ENCODE data around the gene CEP41. TPM values are rescaled to one million over a fixed set of nuclear protein-coding genes. Genes with fewer than 3 reads are reported as not detected.

The CEP41 gene
- polyA plus RNA-seq, 3 donors = 2.9 to 8.5 (median 7.2) TPM

GRCh38 chr7:130383187-130383980, 57.4 kb downstream of the CEP41 start:
- peak overlapping the region in 2 of 7 donors; percentile 15 to 61 for H3K27ac Mint-ChIP-seq
- peaks cover 0 to 6% (median 1%) of the 10 kb centered on the region in 7 donors for H3K9me3 Mint-ChIP-seq
- peaks cover 0 to 6% (median 2%) of the 10 kb centered on the region in 3 donors for H3K27me3 Mint-ChIP-seq (ENCODE audit: low read depth in 3 of 3)
- intact Hi-C loops (cut with micrococcal nuclease) = no loop called here
- 95% methylated on average over 12 of the region's 18 CpGs for WGBS (ENCODE audit: insufficient coverage)
- Histone ChIP-seq H3K4me1 (ENCODE audit: control insufficient read depth in 1 of 2, insufficient read depth in 2 of 2, low read length in 2 of 2) (peaks cover 13% of the 10 kb centered on the region in 2 donors), H3K79me2 (ENCODE audit: insufficient read depth, low read length) (no peaks in the 10 kb centered on the region), H2AFZ (ENCODE audit: insufficient read depth, low read depth, low read length, poor library complexity, severe bottlenecking) (peak overlapping the region; percentile 19), H3K27ac (ENCODE audit: low read depth in 1 of 2, low read length in 2 of 2) (no peak overlapping the region), H3K9ac (ENCODE audit: insufficient read depth, low read length, poor library complexity, severe bottlenecking) (no peak overlapping the region), H3K36me3 (replicated peaks in 1 of 2; ENCODE audit: control insufficient read depth in 1 of 2, insufficient read depth in 2 of 2, low read length in 2 of 2) (no peaks in the 10 kb centered on the region), H3K4me2 (replicated peaks; ENCODE audit: extremely low read depth, low read length, poor library complexity, severe bottlenecking) (no peak overlapping the region), H3K27me3 (ENCODE audit: control insufficient read depth in 2 of 2, insufficient read depth in 2 of 2, low read length in 2 of 2) (no peaks in the 10 kb centered on the region), H3K4me3 (replicated peaks in 1 of 3; ENCODE audit: low read depth in 2 of 3, low read length in 3 of 3) (no peak overlapping the region), H3K9me3 (replicated peaks in 1 of 2; ENCODE audit: control insufficient read depth in 1 of 2, insufficient read depth in 1 of 2, low read length in 2 of 2) (no peaks in the 10 kb centered on the region), H4K20me1 (ENCODE audit: insufficient read depth, low read length) (no peaks in the 10 kb centered on the region)
- H3K4me3 Mint-ChIP-seq = no peak overlapping the region
- DNase-seq = no peak
- TF ChIP-seq, protein P1, sequence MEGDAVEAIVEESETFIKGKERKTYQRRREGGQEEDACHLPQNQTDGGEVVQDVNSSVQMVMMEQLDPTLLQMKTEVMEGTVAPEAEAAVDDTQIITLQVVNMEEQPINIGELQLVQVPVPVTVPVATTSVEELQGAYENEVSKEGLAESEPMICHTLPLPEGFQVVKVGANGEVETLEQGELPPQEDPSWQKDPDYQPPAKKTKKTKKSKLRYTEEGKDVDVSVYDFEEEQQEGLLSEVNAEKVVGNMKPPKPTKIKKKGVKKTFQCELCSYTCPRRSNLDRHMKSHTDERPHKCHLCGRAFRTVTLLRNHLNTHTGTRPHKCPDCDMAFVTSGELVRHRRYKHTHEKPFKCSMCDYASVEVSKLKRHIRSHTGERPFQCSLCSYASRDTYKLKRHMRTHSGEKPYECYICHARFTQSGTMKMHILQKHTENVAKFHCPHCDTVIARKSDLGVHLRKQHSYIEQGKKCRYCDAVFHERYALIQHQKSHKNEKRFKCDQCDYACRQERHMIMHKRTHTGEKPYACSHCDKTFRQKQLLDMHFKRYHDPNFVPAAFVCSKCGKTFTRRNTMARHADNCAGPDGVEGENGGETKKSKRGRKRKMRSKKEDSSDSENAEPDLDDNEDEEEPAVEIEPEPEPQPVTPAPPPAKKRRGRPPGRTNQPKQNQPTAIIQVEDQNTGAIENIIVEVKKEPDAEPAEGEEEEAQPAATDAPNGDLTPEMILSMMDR (IDR thresholded peaks at IDR 0.05) = no peak
- peaks cover 13% of the 10 kb centered on the region for H3K4me1 Mint-ChIP-seq
- H3K36me3 Mint-ChIP-seq = no peaks in the 10 kb centered on the region

GRCh38 chr7:130381468-130382312, 59.1 kb downstream of the CEP41 start:
- Mint-ChIP-seq H3K36me3 (no peaks in the 10 kb centered on the region), H3K27ac (no peak overlapping the region), H3K4me3 (no peak overlapping the region), H3K9me3 (peaks cover 2 to 13% (median 4%) of the 10 kb centered on the region in 7 donors), H3K27me3 (ENCODE audit: low read depth in 3 of 3) (peaks cover 0 to 8% (median 6%) of the 10 kb centered on the region in 3 donors), H3K4me1 (peaks cover 13% of the 10 kb centered on the region)
- no peaks in the 10 kb centered on the region for H3K79me2 ChIP-seq (ENCODE audit: insufficient read depth, low read length)
- no peak overlapping the region for H3K4me2 ChIP-seq (replicated peaks; ENCODE audit: extremely low read depth, low read length, poor library complexity, severe bottlenecking)
- H3K9ac ChIP-seq (ENCODE audit: insufficient read depth, low read length, poor library complexity, severe bottlenecking) = no peak overlapping the region
- WGBS (ENCODE audit: insufficient coverage) = 97% methylated on average over 39 of the region's 41 CpGs
- DNase-seq = no peak
- TF ChIP-seq, protein P1 (IDR thresholded peaks at IDR 0.05) = no peak
- intact Hi-C loops (cut with micrococcal nuclease) = no loop called here
- no peak overlapping the region for H3K27ac ChIP-seq (ENCODE audit: low read depth in 1 of 2, low read length in 2 of 2)
- no peaks in the 10 kb centered on the region for H3K27me3 ChIP-seq (ENCODE audit: control insufficient read depth in 2 of 2, insufficient read depth in 2 of 2, low read length in 2 of 2)
- peaks cover 0 to 8% of the 10 kb centered on the region in 2 donors for H3K9me3 ChIP-seq (replicated peaks in 1 of 2; ENCODE audit: control insufficient read depth in 1 of 2, insufficient read depth in 1 of 2, low read length in 2 of 2)
- no peaks in the 10 kb centered on the region for H3K36me3 ChIP-seq (replicated peaks in 1 of 2; ENCODE audit: control insufficient read depth in 1 of 2, insufficient read depth in 2 of 2, low read length in 2 of 2)
- peaks cover 13% of the 10 kb centered on the region in 2 donors for H3K4me1 ChIP-seq (ENCODE audit: control insufficient read depth in 1 of 2, insufficient read depth in 2 of 2, low read length in 2 of 2)
- no peaks in the 10 kb centered on the region for H4K20me1 ChIP-seq (ENCODE audit: insufficient read depth, low read length)
- no peak overlapping the region for H3K4me3 ChIP-seq (replicated peaks in 1 of 3; ENCODE audit: low read depth in 2 of 3, low read length in 3 of 3)
- H2AFZ ChIP-seq (ENCODE audit: insufficient read depth, low read depth, low read length, poor library complexity, severe bottlenecking) = no peak overlapping the region

Data from CD14-positive monocyte (primary cell).